ENCODE results near the gene NMT1.

The NMT1 gene

GRCh38 chr17:45138911-45139532, 77.9 kb downstream of the NMT1 start:
- DNase-seq, result no peak

GRCh38 chr17:45139533-45139920, 78.4 kb downstream of the NMT1 start:
- DNase-seq, result no peak

DNA sequence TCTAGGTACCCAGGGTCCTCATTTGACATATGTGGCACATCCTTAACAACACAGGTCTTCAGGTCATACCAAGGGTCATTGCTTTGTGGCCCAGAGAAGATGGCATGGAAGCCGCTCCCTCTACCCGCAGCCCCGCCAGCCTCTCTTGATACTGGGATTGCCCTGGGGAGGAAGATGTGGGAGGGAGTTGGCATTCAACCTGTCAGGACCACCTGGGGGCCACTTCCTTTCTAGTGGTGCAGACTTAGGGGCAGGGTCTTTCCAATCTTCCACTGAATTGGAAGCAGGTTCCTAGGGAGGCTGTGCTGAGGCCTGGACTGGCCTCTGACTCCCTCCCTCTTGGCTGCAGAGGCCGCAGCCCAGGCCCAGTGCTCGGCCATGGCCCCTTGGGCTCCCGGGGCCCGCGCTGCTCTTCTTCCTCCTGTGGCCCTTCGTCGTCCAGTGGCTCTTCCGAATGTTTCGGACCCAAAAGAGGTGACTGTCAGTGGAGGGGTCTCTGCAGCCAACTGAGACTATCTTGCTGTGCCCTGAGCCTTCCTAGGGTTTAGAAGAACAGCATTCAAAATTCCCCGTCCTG, 82.1 kb downstream of the NMT1 start:
- DNase-seq, result no peak

- DNase-seq, result peak in 1 of 2 donors; percentile 53
Observed at GRCh38 chr17:45143767-45144198, 82.7 kb downstream of the NMT1 start.

DNA sequence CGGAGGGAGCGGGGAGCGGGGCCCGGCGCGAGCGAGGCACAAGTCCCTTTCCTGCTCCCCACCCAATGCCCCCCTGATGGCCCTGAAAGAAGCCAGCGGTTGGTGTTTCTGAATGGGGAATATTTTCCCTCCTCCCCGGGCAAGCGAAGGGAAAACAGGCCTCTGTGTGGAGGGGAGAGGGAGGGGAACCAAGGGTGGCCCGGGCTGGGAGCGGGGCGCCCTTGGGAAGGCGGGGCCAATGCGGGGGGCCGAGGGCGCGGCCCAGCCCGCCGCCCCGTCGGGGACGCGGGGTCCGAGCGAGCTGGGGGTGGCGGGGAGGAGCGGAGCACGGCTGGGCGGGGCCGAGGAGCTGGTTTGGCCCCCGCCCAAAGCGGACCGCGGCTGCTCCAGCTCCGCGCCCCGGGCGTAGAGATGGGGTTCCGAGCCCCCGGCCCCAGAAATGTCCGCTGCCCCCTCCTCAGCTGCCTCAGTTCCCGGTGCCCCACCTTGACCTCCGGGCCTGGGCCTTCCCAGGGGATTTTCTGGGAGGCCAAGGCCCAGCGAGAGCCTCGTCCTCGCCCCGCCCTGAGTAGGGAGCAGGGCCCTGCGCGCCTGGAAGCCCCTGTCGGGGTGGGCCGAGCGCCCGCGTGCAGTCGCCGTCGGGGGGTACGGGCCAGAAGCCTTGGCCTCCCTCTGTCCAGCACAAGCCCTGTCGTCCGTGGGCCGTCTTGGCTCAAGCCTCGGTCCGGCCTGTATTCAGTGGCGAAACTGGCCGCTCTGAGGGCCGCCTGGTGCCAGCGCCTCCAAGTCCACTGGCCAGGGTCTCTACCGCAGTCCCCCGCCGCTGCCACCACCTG, 83.3 kb downstream of the NMT1 start:
- peak in 1 of 2 donors; percentile 22 for DNase-seq

GRCh38 chr17:45145035-45145389, 83.9 kb downstream of the NMT1 start:
- DNase-seq, result no peak

- DNase-seq, result no peak
Observed at GRCh38 chr17:45146166-45146565, 85.0 kb downstream of the NMT1 start.

- DNase-seq, result no peak
Observed at GRCh38 chr17:45146592-45146889, 85.4 kb downstream of the NMT1 start.

DNA sequence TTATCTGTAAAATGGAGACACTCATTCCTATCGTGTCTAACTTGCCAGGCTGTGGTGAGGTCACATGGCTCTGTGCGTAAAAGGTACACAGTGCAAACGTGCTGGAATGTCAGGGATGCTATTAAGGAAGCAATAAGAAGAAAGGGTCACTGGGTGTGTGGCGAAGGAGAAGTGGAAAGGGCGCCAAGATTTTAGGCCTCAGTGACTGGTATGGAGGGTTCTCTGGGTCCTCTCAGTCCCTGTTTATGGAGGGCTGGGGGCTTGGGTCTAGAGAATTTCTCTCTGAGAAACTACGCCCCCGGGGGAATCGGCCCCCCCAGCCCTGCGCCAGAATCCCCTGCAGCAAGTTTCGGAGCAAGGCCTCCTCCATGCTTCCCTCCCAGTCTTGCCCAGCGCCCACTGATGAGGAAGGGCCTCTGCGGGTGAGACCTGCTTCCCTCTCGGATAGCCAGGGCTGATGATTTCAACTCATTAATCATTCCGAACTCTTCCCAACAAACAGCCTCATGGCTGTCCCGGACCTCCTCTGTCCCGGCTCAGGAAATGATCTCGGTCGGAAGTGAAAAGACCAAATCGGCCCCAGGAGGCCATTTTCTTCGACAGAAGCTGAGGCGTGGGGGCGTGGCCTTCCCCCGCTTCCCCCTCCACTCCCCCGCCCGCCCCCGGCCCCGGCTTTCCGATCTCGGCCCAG, 85.9 kb downstream of the NMT1 start:
- peak in 1 of 2 donors; percentile 73 for DNase-seq

DNA sequence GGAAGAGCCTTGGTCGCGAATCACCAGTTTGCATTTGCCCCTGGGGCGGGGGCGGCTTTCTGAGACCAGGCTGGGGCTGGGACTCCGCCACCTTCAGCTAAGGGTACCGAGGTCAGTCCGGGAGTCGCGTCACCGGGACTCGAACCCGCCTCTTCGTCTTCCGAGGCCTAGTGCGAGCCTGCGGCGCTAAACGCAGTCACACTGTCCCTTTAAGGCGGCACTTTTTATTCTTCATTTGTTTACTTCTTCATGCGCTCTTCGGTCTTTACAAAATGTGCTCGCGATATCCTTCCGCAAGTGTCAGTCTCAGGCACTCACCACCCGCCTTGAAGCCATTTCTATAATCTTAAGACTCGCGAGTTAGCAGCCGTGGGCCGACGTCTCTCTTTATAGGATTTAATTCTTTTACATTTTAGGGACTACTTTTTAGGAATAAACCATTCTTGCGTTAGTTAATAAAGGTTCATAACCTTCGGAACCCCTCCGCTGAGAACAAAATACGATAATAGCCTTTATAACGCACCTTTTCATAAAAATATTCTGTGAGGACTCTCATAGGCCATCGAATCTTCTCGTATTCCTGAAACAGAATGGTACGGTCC, 86.6 kb downstream of the NMT1 start:
- DNase-seq, result peak; percentile 87 to 88

- DNase-seq, result peak; percentile 100
Observed at GRCh38 chr17:45148183-45149036, 87.3 kb downstream of the NMT1 start, which contains the start of gene HEXIM1. Gene HEXIM1, plus strand, starts transcription at chr17:45148475. Its CDS starts 716 bp downstream, at chr17:45149191.

- DNase-seq, result peak; percentile 77 to 78
Observed at GRCh38 chr17:45149037-45149668, 88.0 kb downstream of the NMT1 start.

- DNase-seq, result peak; percentile 24 to 48
Observed at GRCh38 chr17:45149669-45150664, 88.8 kb downstream of the NMT1 start.

DNA sequence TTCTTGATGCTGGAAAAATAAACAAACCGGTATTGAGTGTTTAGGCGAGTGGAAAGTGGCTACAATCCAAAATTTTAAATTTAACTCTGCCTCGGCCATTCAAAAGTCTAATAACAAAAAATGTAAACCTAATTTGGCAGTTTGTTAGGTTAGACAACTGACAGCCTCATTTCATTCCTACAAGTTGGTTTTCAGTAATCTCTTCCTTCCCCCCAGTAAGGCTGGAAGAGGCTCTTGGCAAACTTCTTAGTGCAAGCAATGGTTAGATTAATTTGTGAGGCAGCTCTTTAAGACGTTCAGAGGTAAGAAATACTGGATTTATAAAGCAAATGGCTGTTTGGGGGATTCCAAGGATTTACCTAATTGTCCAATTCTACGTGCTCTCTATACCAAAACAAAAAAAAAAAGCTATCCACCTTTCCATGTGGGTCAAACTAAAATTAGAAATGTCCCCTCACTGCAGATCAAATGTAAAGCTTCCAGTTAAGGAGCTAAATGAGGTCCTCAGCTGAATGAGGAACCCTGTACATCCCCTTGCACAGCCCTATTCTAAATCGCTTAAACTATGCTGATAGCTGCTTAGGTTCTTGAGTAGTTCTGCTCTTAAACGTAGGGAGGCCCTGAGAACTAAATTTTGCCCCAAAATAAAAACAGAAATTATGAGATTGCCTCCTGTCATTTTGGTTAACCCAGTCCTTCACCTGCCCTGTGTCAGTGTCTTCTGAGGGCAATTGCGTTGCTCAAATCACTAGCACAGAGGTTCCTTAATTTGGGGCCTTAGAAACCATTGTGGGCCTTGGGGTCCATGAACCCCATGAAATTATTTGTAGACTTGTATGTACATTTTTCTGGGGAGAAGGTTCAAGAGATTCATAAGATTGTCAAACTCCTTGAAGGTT, 90.0 kb downstream of the NMT1 start:
- DNase-seq, result no peak

GRCh38 chr17:45155029-45155428, 93.9 kb downstream of the NMT1 start:
- no peak for DNase-seq

DNA sequence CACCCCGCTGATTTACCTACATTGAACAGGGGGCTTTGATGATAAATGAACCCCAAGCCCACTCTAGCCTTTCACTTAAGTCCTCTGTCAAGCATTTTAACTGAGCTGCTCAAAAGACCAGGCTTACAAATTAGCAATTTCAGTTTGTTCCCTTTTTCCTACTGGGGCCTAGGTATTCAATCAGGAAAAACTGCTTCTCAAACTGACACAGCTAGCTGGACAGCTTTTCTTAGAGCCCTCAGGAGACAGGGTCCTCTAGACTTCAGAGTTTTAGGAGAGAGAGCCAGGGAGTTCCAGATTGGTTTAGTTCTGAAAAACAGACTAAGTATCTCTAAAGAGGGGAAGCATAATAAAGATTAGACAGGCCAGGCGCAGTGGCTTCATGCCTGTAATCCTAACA, 94.4 kb downstream of the NMT1 start:
- no peak for DNase-seq

- no peak for DNase-seq
Observed at GRCh38 chr17:45156242-45156641, 95.1 kb downstream of the NMT1 start.
